ENCODE measurements around the gene GRID1. TPM values are rescaled to one million over a fixed set of nuclear protein-coding genes. Genes with fewer than 3 reads are reported as not detected.

GRID1 gene
- total and polyA plus RNA-seq, 9 of the 15 experiments (the other 6 are each of a cell fraction or from before 2014, with no cell fraction given) = 0.01 to 7.2 (median 1.2) TPM

DNA sequence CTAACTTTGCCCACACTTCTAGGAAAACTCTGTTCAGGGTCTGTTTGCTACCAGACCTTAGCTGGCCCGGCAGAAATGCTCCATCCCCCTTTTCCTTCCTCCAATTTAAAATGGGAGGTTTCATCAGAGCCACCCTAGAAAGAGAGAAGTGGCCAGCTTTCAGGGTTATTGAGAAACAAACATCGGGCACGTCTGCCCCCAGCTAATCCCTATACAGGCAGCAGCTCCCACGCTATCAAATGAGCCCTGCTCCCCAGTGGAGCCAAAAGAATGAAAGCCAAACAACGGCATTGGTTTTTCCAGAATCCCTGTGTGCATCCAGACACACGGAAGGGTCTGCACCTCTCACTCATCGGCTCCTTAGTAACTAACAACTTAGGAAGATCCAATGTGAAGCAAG lies 132.5 kb downstream of the GRID1 start:
- H3K4me3 ChIP-seq = no peak overlapping the region
- 0% methylated on average over 4 of the region's 7 CpGs for WGBS (ENCODE audit: insufficient coverage, low coverage, missing lambda C conversion rate)
- FAIRE-seq = no peak
- no peaks in the 10 kb centered on the region for H3K9me3 ChIP-seq (replicated peaks; ENCODE audit: control insufficient read depth, insufficient read depth, low read depth, low read length)
- no TSS peak for BruUV-seq (replicated peaks)
- ChIA-PET POLR2A (interaction anchor here (1.2 kb wide), 1 partner anchor 353 kb away, joined by 3 read pairs; no protein-coding TSS in a partner anchor), CTCF (ENCODE audit: low intra/inter-chr PET ratio) (no interaction called here)
- no peak overlapping the region for H3K9ac ChIP-seq (ENCODE audit: insufficient read depth in 1 of 2, low read depth in 2 of 2, low read length in 2 of 2)
- in situ Hi-C loops (cut with MboI) = no loop called here
- no peaks in the 10 kb centered on the region for H3K27me3 ChIP-seq (ENCODE audit: control insufficient read depth in 2 of 2, insufficient read depth in 2 of 2, low read length in 2 of 2)
- intact Hi-C loops (cut with micrococcal nuclease) = no loop called here
- ATAC-seq = no peak
- no peak overlapping the region for H2AFZ ChIP-seq (ENCODE audit: low read depth, low read length)
- H3K4me2 ChIP-seq (ENCODE audit: insufficient read depth, low read length) = no peak overlapping the region
- no peaks in the 10 kb centered on the region for H3K4me1 ChIP-seq (replicated peaks in 1 of 2; ENCODE audit: control insufficient read depth in 2 of 2, insufficient read depth in 2 of 2, low read length in 2 of 2)
- no peaks in the 10 kb centered on the region for H3K79me2 ChIP-seq (ENCODE audit: control insufficient read depth, insufficient read depth, low read length)
- H3K36me3 ChIP-seq (ENCODE audit: control insufficient read depth, insufficient read depth, low read length) = no peaks in the 10 kb centered on the region
- H3K9me1 ChIP-seq (ENCODE audit: control insufficient read depth, insufficient read depth, low read length) = no peaks in the 10 kb centered on the region
- no peaks in the 10 kb centered on the region for H4K20me1 ChIP-seq (replicated peaks; ENCODE audit: control insufficient read depth, insufficient read depth, low read length)
- H3K27ac ChIP-seq (ENCODE audit: extremely low read depth, low read depth, low read length) = no peak overlapping the region
- DNase-seq (ENCODE audit: extremely low read depth in 1 of 4, low spot score in 3 of 4) = no peak
- no peak for TF ChIP-seq OTX1 (CRISPR knock-in tag; IDR thresholded peaks at IDR 0.05)
- no peak for TF ChIP-seq ZNF212 (CRISPR knock-in tag; IDR thresholded peaks at IDR 0.05)
- no peak for TF ChIP-seq ZNF740 (CRISPR knock-in tag; IDR thresholded peaks at IDR 0.05)
- TF ChIP-seq ZNF740 (tag; IDR thresholded peaks at IDR 0.05) = no peak
- TF ChIP-seq, protein P1, sequence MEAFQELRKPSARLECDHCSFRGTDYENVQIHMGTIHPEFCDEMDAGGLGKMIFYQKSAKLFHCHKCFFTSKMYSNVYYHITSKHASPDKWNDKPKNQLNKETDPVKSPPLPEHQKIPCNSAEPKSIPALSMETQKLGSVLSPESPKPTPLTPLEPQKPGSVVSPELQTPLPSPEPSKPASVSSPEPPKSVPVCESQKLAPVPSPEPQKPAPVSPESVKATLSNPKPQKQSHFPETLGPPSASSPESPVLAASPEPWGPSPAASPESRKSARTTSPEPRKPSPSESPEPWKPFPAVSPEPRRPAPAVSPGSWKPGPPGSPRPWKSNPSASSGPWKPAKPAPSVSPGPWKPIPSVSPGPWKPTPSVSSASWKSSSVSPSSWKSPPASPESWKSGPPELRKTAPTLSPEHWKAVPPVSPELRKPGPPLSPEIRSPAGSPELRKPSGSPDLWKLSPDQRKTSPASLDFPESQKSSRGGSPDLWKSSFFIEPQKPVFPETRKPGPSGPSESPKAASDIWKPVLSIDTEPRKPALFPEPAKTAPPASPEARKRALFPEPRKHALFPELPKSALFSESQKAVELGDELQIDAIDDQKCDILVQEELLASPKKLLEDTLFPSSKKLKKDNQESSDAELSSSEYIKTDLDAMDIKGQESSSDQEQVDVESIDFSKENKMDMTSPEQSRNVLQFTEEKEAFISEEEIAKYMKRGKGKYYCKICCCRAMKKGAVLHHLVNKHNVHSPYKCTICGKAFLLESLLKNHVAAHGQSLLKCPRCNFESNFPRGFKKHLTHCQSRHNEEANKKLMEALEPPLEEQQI (IDR thresholded peaks at IDR 0.05) = no peak
- TF ChIP-seq ZNF217 (CRISPR knock-in tag; IDR thresholded peaks at IDR 0.05) = no peak
- no peak for TF ChIP-seq MYC (IDR thresholded peaks at IDR 0.05; ENCODE audit: low read depth, low read length)
- no peak for TF ChIP-seq MYC (CRISPR knock-in tag; IDR thresholded peaks at IDR 0.05; ENCODE audit: borderline replicate concordance, low read depth)
- TF ChIP-seq ZNF609 (CRISPR knock-in tag; IDR thresholded peaks at IDR 0.05; ENCODE audit: borderline replicate concordance) = no peak
- no peak for TF ChIP-seq PURB (CRISPR knock-in tag; IDR thresholded peaks at IDR 0.05; ENCODE audit: low read depth)
- no peak for TF ChIP-seq ZNF445 (CRISPR knock-in tag; IDR thresholded peaks at IDR 0.05; ENCODE audit: low read depth)
- no peak for TF ChIP-seq HDGF (IDR thresholded peaks at IDR 0.05)
- TF ChIP-seq ILF3 (IDR thresholded peaks at IDR 0.05; ENCODE audit: borderline replicate concordance) = no peak
- no peak for TF ChIP-seq ZNF668 (CRISPR knock-in tag; IDR thresholded peaks at IDR 0.05)
- TF ChIP-seq FOXK1 (CRISPR knock-in tag; IDR thresholded peaks at IDR 0.05; ENCODE audit: borderline replicate concordance) = no peak
